SU-DHL-6 (cell line): ENCODE measurements around the gene FOXF1.

ENCODE experiments used
- EZH2phosphoT487 ChIP-seq: fragments of 200-600 bp; sonication (generic), shearing (Covaris generic); conservative IDR thresholded peaks from 2 replicates; pipeline ENCODE4 v1.6.1; 2018; ENCODE audit warnings: mild to moderate bottlenecking, antibody characterized with exemption, low read length, moderate library complexity, mixed read lengths
- TF ChIP-seq, protein P1 (sequence below): fragments of 200-600 bp; sonication (generic); IDR thresholded peaks from one replicate; pipeline ENCODE4 v1.5.1; 2017; ENCODE audit warnings: antibody characterized with exemption, mild to moderate bottlenecking, low read length, moderate library complexity; ENCODE audit not compliant: insufficient read depth, poor library complexity, severe bottlenecking

DNA sequence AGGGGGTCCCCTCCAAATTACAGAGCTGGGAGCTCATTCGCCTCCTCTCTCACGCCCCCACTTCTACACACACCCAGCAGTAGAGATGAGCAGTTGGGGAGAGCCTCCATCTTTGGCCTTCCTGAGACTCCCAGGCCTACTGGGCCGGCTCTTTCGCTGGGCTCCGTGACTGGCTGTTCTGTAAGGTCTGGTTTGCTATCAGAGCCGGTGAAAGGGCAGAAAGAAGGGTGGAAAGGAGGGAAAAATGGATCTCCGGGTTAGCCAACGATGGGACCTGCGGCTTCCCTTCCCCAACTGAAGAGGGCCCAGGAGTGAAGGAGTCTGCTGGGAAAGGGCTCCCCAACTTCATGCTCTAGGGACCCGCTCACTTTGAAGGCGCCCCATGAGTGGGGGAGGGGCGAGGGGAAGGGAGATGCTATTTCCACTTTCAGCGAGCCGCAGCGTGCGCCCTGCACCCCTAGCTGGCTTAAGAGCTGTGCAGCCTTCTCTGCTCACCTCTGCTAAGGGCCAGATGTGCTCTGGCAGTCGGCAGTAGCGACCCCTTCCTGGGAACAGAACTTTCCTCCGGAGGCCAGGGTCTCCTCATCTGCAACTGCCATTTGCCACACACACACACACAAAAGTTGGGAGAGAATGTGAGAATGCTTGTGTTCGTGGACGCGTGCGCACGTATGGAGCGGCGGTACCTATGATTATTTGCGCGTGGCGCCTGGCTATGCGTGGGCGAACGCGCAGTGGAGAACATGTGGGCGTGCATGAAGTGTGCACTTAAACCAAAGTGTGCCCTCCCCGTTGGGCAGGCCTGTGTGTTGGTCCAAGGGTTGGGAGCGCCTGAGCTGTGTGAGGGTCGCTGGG, 2.9 kb upstream of the FOXF1 start:
- no peak for TF ChIP-seq EZH2phosphoT487
- TF ChIP-seq, protein P1, sequence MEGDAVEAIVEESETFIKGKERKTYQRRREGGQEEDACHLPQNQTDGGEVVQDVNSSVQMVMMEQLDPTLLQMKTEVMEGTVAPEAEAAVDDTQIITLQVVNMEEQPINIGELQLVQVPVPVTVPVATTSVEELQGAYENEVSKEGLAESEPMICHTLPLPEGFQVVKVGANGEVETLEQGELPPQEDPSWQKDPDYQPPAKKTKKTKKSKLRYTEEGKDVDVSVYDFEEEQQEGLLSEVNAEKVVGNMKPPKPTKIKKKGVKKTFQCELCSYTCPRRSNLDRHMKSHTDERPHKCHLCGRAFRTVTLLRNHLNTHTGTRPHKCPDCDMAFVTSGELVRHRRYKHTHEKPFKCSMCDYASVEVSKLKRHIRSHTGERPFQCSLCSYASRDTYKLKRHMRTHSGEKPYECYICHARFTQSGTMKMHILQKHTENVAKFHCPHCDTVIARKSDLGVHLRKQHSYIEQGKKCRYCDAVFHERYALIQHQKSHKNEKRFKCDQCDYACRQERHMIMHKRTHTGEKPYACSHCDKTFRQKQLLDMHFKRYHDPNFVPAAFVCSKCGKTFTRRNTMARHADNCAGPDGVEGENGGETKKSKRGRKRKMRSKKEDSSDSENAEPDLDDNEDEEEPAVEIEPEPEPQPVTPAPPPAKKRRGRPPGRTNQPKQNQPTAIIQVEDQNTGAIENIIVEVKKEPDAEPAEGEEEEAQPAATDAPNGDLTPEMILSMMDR: no peak
